ES-I3 (cell line): ENCODE results near the gene TBXAS1.
"Not testable (repeated sequence)": the region's sequence is repeated elsewhere in the genome, so short reads cannot be mapped to it uniquely, and the experiment has no call there.

Source experiments
- H3K36me3 ChIP-seq: 2 replicates; pipeline ENCODE4 v1.6.1; 2013; ENCODE audit warnings: mild to moderate bottlenecking, low read length, control low read depth, moderate library complexity; ENCODE audit not compliant: insufficient read depth
- H3K4me1 ChIP-seq: 2 replicates; pipeline ENCODE4 v1.6.1; 2013; ENCODE audit warnings: mild to moderate bottlenecking, control low read depth, low read length; ENCODE audit not compliant: insufficient read depth
- H3K9ac ChIP-seq: 2 replicates; pipeline ENCODE4 v1.6.1; 2013; ENCODE audit warnings: low read depth, mild to moderate bottlenecking, low read length, moderate library complexity
- H3K9me3 ChIP-seq: 2 replicates; pipeline ENCODE4 v1.6.1; 2013; ENCODE audit warnings: mild to moderate bottlenecking, low read length, moderate library complexity; ENCODE audit not compliant: control insufficient read depth, insufficient read depth

Gene TBXAS1

GRCh38 chr7:139898483-139898882 is 69.4 kb downstream of the TBXAS1 start:
- H3K9ac ChIP-seq: no peak overlapping the region
- no peaks in the 10 kb centered on the region for H3K36me3 ChIP-seq
- no peaks in the 10 kb centered on the region for H3K4me1 ChIP-seq
- H3K9me3 ChIP-seq: no peaks in the 10 kb centered on the region

GRCh38 chr7:139899328-139899955 is 70.4 kb downstream of the TBXAS1 start:
- no peaks in the 10 kb centered on the region for H3K4me1 ChIP-seq
- no peaks in the 10 kb centered on the region for H3K9me3 ChIP-seq
- no peaks in the 10 kb centered on the region for H3K36me3 ChIP-seq
- no peak overlapping the region for H3K9ac ChIP-seq

GRCh38 chr7:139900326-139900725 is 71.3 kb downstream of the TBXAS1 start:
- Histone ChIP-seq H3K4me1 (no peaks in the 10 kb centered on the region), H3K9ac (no peak overlapping the region), H3K36me3 (no peaks in the 10 kb centered on the region), H3K9me3 (no peaks in the 10 kb centered on the region)

- Histone ChIP-seq H3K9ac (no peak overlapping the region), H3K9me3 (no peaks in the 10 kb centered on the region), H3K36me3 (no peaks in the 10 kb centered on the region), H3K4me1 (no peaks in the 10 kb centered on the region)
Measured at GRCh38 chr7:139901056-139901795, 72.2 kb downstream of the TBXAS1 start.

GRCh38 chr7:139901901-139902300 is 72.8 kb downstream of the TBXAS1 start:
- Histone ChIP-seq H3K9ac (no peak overlapping the region), H3K36me3 (no peaks in the 10 kb centered on the region), H3K9me3 (no peaks in the 10 kb centered on the region), H3K4me1 (no peaks in the 10 kb centered on the region)

GRCh38 chr7:139902436-139903102 is 73.5 kb downstream of the TBXAS1 start:
- Histone ChIP-seq H3K9me3 (no peaks in the 10 kb centered on the region), H3K36me3 (no peaks in the 10 kb centered on the region), H3K9ac (no peak overlapping the region), H3K4me1 (no peaks in the 10 kb centered on the region)

- not testable (repeated sequence) for H3K9me3 ChIP-seq, H3K9ac ChIP-seq, H3K36me3 ChIP-seq, H3K4me1 ChIP-seq
Measured at GRCh38 chr7:139903103-139903477, 74.0 kb downstream of the TBXAS1 start.

GRCh38 chr7:139906879-139907278 is 77.8 kb downstream of the TBXAS1 start:
- H3K9me3 ChIP-seq: no peaks in the 10 kb centered on the region
- H3K36me3 ChIP-seq: no peaks in the 10 kb centered on the region
- no peaks in the 10 kb centered on the region for H3K4me1 ChIP-seq

GRCh38 chr7:139908792-139909191 is 79.7 kb downstream of the TBXAS1 start:
- Histone ChIP-seq H3K4me1 (no peaks in the 10 kb centered on the region), H3K9me3 (no peaks in the 10 kb centered on the region), H3K9ac (no peak overlapping the region), H3K36me3 (no peaks in the 10 kb centered on the region)

More at GRCh38 chr7:139906879-139907278, 77.8 kb downstream of the TBXAS1 start:
- no peak overlapping the region for H3K9ac ChIP-seq

GRCh38 chr7:139909379-139910050 is 80.5 kb downstream of the TBXAS1 start:
- Histone ChIP-seq H3K36me3 (no peaks in the 10 kb centered on the region), H3K4me1 (no peaks in the 10 kb centered on the region), H3K9ac (no peak overlapping the region), H3K9me3 (no peaks in the 10 kb centered on the region)

- H3K4me1 ChIP-seq: no peaks in the 10 kb centered on the region
Measured at GRCh38 chr7:139913021-139913844, 84.2 kb downstream of the TBXAS1 start.

GRCh38 chr7:139913845-139914135 is 84.7 kb downstream of the TBXAS1 start:
- Histone ChIP-seq H3K9ac (no peak overlapping the region), H3K9me3 (no peaks in the 10 kb centered on the region), H3K4me1 (no peaks in the 10 kb centered on the region), H3K36me3 (no peaks in the 10 kb centered on the region)

More at GRCh38 chr7:139913021-139913844, 84.2 kb downstream of the TBXAS1 start:
- no peak overlapping the region for H3K9ac ChIP-seq
- no peaks in the 10 kb centered on the region for H3K9me3 ChIP-seq
- H3K36me3 ChIP-seq: no peaks in the 10 kb centered on the region

GRCh38 chr7:139914306-139915267 is 85.5 kb downstream of the TBXAS1 start:
- no peak overlapping the region for H3K9ac ChIP-seq
- no peaks in the 10 kb centered on the region for H3K36me3 ChIP-seq
- H3K9me3 ChIP-seq: no peaks in the 10 kb centered on the region
- no peaks in the 10 kb centered on the region for H3K4me1 ChIP-seq
